HEK293 (cell line): Measurements from ENCODE around the gene PSPC1.
"Not testable (repeated sequence)": the region's sequence is repeated elsewhere in the genome, so short reads cannot be mapped to it uniquely, and the experiment has no call there.

Source experiments
- BCL11A ChIP-seq: fragments of 450-650 bp; formaldehyde crosslinking; IDR thresholded peaks from 2 replicates; pipeline ENCODE4 v1.5.1; 2016; ENCODE audit warnings: low read depth, missing biosample characterization, missing genetic modification characterization
- HOXD13 ChIP-seq: sonication (generic); formaldehyde crosslinking; IDR thresholded peaks from 2 replicates; pipeline ENCODE4 v1.8.0; 2022; ENCODE audit warnings: missing genetic modification reagents, borderline replicate concordance
- ZNF311 ChIP-seq: fragments of 450-650 bp; formaldehyde crosslinking; IDR thresholded peaks from 2 replicates; pipeline ENCODE4 v1.5.1; 2017; ENCODE audit warnings: missing biosample characterization, missing genetic modification characterization, borderline replicate concordance
- TF ChIP-seq, protein P1 (sequence below): fragments of 450-650 bp; formaldehyde crosslinking; IDR thresholded peaks from 2 replicates; pipeline ENCODE4 v1.5.1; 2016; ENCODE audit warnings: missing biosample characterization, missing genetic modification characterization
- TF ChIP-seq, protein P2 (sequence below): fragments of 450-650 bp; formaldehyde crosslinking; IDR thresholded peaks from 2 replicates; pipeline ENCODE4 v1.5.1; 2016; ENCODE audit warnings: missing biosample characterization, missing genetic modification characterization

DNA sequence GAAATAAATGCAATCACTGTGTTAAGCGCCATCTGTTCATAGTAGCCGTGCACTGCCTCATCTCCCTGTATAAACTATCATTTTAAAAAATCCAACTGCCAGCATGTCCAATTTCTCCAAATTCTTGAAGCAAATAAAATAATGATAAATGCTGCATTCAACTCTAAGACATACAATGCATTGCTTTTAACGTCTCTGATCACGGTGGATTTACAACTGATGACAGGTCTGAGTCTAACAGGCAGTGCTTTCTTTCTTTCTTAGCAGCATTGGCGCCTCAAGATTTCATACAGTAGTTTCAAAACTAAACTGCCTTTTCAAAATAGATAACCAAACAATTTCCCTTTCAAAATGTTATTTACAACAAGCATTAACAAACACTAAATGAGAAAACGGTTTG, 78.5 kb downstream of the PSPC1 start:
- TF ChIP-seq, protein P1, sequence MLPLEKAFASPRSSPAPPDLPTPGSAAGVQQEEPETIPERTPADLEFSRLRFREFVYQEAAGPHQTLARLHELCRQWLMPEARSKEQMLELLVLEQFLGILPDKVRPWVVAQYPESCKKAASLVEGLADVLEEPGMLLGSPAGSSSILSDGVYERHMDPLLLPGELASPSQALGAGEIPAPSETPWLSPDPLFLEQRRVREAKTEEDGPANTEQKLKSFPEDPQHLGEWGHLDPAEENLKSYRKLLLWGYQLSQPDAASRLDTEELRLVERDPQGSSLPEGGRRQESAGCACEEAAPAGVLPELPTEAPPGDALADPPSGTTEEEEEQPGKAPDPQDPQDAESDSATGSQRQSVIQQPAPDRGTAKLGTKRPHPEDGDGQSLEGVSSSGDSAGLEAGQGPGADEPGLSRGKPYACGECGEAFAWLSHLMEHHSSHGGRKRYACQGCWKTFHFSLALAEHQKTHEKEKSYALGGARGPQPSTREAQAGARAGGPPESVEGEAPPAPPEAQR (tag by site-specific recombination) = not testable (repeated sequence)
- not testable (repeated sequence) for TF ChIP-seq HOXD13 (CRISPR knock-in tag); BCL11A (tag by site-specific recombination); ZNF311
- TF ChIP-seq, protein P2, sequence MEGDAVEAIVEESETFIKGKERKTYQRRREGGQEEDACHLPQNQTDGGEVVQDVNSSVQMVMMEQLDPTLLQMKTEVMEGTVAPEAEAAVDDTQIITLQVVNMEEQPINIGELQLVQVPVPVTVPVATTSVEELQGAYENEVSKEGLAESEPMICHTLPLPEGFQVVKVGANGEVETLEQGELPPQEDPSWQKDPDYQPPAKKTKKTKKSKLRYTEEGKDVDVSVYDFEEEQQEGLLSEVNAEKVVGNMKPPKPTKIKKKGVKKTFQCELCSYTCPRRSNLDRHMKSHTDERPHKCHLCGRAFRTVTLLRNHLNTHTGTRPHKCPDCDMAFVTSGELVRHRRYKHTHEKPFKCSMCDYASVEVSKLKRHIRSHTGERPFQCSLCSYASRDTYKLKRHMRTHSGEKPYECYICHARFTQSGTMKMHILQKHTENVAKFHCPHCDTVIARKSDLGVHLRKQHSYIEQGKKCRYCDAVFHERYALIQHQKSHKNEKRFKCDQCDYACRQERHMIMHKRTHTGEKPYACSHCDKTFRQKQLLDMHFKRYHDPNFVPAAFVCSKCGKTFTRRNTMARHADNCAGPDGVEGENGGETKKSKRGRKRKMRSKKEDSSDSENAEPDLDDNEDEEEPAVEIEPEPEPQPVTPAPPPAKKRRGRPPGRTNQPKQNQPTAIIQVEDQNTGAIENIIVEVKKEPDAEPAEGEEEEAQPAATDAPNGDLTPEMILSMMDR (tag by site-specific recombination) = not testable (repeated sequence)
